ENCODE measurements around the gene SLC38A5. TPM values are rescaled to one million over a fixed set of nuclear protein-coding genes. Genes with fewer than 3 reads are reported as not detected.
"Not testable (repeated sequence)": the region's sequence is repeated elsewhere in the genome, so short reads cannot be mapped to it uniquely, and the experiment has no call there.

SLC38A5 gene
- total RNA-seq, 1 donor from 2014 or later = 15.9 TPM

- no peaks in the 10 kb centered on the region for H3K27me3 ChIP-seq (ENCODE audit: low read depth)
- no peak for TF ChIP-seq CTCF (IDR thresholded peaks at IDR 0.05)
- H3K36me3 ChIP-seq = no peaks in the 10 kb centered on the region
- H3K4me1 ChIP-seq = no peaks in the 10 kb centered on the region
- H3K9me3 ChIP-seq = no peaks in the 10 kb centered on the region
- H3K4me3 ChIP-seq = no peak overlapping the region
- DNase-seq = no peak
- no peak for ATAC-seq
- intact Hi-C loops (cut with DNase I) = no loop called here
- H3K27ac ChIP-seq = no peak overlapping the region
These were observed 13.3 kb downstream of the SLC38A5 start for GRCh38 chrX:48456628-48457331.

GRCh38 chrX:48451708-48452107, 18.4 kb downstream of the SLC38A5 start:
- Histone ChIP-seq H3K36me3 (no peaks in the 10 kb centered on the region), H3K4me3 (no peak overlapping the region), H3K4me1 (no peaks in the 10 kb centered on the region), H3K27me3 (ENCODE audit: low read depth) (no peaks in the 10 kb centered on the region), H3K27ac (no peak overlapping the region), H3K9me3 (no peaks in the 10 kb centered on the region)
- ATAC-seq = no peak
- DNase-seq = no peak
- TF ChIP-seq CTCF (IDR thresholded peaks at IDR 0.05) = no peak
- intact Hi-C loops (cut with DNase I) = no loop called here

GRCh38 chrX:48450076-48450475, 20.0 kb downstream of the SLC38A5 start:
- DNase-seq (no peak), ATAC-seq (no peak)
- H3K4me1 ChIP-seq = no peaks in the 10 kb centered on the region

GRCh38 chrX:48447201-48447600, 22.9 kb downstream of the SLC38A5 start:
- intact Hi-C loops (cut with DNase I); H3K27ac ChIP-seq; H3K4me1 ChIP-seq; H3K9me3 ChIP-seq; H3K27me3 ChIP-seq (ENCODE audit: low read depth); ATAC-seq; H3K4me3 ChIP-seq; DNase-seq; H3K36me3 ChIP-seq: not testable (repeated sequence)

More at GRCh38 chrX:48450076-48450475, 20.0 kb downstream of the SLC38A5 start:
- H3K4me3 ChIP-seq = no peak overlapping the region
- intact Hi-C loops (cut with DNase I) = no loop called here
- TF ChIP-seq CTCF (IDR thresholded peaks at IDR 0.05) = no peak
- H3K36me3 ChIP-seq = no peaks in the 10 kb centered on the region
- no peaks in the 10 kb centered on the region for H3K9me3 ChIP-seq
- H3K27me3 ChIP-seq (ENCODE audit: low read depth) = no peaks in the 10 kb centered on the region
- H3K27ac ChIP-seq = no peak overlapping the region

- ATAC-seq; H3K27ac ChIP-seq; intact Hi-C loops (cut with DNase I); H3K4me1 ChIP-seq; H3K4me3 ChIP-seq; H3K27me3 ChIP-seq (ENCODE audit: low read depth); DNase-seq; H3K36me3 ChIP-seq; H3K9me3 ChIP-seq: not testable (repeated sequence)
These were observed 36.3 kb downstream of the SLC38A5 start for GRCh38 chrX:48433713-48434112.

GRCh38 chrX:48430166-48430565, 39.9 kb downstream of the SLC38A5 start:
- H3K27me3 ChIP-seq (ENCODE audit: low read depth); intact Hi-C loops (cut with DNase I); ATAC-seq; H3K27ac ChIP-seq; H3K9me3 ChIP-seq; H3K4me1 ChIP-seq; H3K36me3 ChIP-seq; H3K4me3 ChIP-seq; DNase-seq: not testable (repeated sequence)

- H3K36me3 ChIP-seq; intact Hi-C loops (cut with DNase I); H3K27ac ChIP-seq; H3K9me3 ChIP-seq; ATAC-seq; H3K4me3 ChIP-seq; DNase-seq; H3K4me1 ChIP-seq; H3K27me3 ChIP-seq (ENCODE audit: low read depth): not testable (repeated sequence)
These were observed 40.5 kb downstream of the SLC38A5 start for GRCh38 chrX:48429606-48430005.

- H3K4me3 ChIP-seq; H3K4me1 ChIP-seq; DNase-seq; H3K36me3 ChIP-seq; H3K27ac ChIP-seq; intact Hi-C loops (cut with DNase I); ATAC-seq; H3K9me3 ChIP-seq; H3K27me3 ChIP-seq (ENCODE audit: low read depth): not testable (repeated sequence)
These were observed 42.9 kb downstream of the SLC38A5 start for GRCh38 chrX:48427027-48427716.

- intact Hi-C loops (cut with DNase I); DNase-seq; ATAC-seq; H3K27ac ChIP-seq; H3K4me3 ChIP-seq; H3K9me3 ChIP-seq; H3K36me3 ChIP-seq; H3K27me3 ChIP-seq (ENCODE audit: low read depth); H3K4me1 ChIP-seq: not testable (repeated sequence)
These were observed 58.2 kb downstream of the SLC38A5 start, which contains the start of gene SSX4B for GRCh38 chrX:48411860-48412259. Gene SSX4B (minus strand): TSS chrX:48411960. CDS start chrX:48411372, 588 bp downstream.
